SW480 (cell line): ENCODE measurements around the gene GXYLT2.
A peak's percentile ranks its signal among the peaks of the same experiment; 100 is the strongest.
"Not testable (repeated sequence)": the region's sequence is repeated elsewhere in the genome, so short reads cannot be mapped to it uniquely, and the experiment has no call there.

Experiments
- DNase-seq: peaks from one replicate; pipeline ENCODE4 v3.0.0-alpha.2; 2016; ENCODE audit warnings: low spot score

GXYLT2 gene

DNA sequence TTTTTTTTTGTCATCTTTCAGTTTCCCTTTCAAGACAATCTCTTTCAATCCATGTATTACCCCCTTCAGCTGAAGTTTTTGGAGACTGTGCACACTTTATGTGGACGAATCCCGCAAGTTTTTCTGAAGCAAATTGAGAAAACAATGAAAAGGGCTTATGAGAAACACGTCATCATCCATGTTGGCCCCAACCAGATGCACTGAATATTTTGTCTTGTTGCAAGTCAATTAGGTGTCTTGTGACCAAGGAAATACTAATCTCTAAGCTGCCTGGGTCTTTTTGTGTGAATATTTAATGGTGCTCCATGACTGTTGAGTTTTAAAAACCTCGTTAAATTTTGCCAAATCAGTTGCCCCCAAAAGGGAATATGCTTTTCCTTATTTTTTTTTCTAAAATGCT lies 87.1 kb downstream of the GXYLT2 start:
- no peak for DNase-seq

DNA sequence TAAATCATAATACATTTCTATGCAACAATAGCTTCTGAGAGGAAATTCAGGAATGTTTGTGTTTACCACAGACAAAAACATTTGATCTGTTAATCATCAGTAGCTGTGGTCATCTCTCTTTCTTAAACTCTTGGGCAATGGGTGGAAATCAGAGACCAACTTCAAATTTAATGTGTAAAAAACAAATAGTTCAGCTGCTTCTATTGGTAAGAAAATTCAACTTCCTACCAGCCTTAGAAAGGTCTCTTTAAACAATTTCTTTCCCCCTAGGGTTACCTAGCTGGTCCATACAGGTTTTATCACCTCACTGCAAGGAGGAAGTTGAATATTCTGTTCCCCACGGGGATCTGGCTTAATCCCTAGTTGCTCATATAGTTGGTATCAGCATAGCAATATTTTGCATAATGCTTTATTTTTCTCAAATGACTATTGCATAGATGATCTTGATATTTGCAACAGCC lies 88.5 kb downstream of the GXYLT2 start:
- no peak for DNase-seq

DNA sequence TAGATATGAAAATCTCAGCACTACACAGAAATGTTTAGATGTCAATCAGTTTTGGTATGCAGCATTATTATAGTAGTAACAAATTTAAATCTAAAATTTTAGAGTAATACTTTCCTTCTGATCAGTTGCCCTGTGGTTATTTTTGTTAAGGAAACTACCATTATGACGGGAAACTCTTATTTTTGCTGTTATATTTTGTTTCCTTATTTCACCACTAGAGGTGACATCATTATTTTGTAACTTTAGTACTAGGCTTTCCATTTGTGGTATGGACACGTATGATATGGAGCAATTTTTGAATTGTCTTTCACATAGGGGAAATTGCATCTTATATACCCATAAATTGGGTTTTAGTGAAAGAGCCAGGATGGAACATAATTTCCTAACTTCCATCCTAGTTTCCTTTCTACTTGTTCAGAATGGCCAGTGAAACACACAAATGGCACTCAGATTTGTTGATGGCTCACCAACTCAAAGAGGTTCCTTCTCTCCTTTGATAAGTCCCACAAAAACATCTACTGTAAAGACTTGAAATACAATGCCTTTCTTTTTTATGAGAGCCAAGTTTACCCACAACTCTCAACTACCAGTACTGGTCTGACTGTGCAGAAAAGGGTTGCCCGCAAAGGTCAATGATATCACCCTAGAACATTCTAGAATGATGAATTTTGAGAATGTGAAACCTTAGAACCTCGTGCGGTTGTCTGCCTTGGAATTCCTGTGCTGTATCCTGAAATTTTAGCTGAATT lies 89.4 kb downstream of the GXYLT2 start:
- no peak for DNase-seq

DNA sequence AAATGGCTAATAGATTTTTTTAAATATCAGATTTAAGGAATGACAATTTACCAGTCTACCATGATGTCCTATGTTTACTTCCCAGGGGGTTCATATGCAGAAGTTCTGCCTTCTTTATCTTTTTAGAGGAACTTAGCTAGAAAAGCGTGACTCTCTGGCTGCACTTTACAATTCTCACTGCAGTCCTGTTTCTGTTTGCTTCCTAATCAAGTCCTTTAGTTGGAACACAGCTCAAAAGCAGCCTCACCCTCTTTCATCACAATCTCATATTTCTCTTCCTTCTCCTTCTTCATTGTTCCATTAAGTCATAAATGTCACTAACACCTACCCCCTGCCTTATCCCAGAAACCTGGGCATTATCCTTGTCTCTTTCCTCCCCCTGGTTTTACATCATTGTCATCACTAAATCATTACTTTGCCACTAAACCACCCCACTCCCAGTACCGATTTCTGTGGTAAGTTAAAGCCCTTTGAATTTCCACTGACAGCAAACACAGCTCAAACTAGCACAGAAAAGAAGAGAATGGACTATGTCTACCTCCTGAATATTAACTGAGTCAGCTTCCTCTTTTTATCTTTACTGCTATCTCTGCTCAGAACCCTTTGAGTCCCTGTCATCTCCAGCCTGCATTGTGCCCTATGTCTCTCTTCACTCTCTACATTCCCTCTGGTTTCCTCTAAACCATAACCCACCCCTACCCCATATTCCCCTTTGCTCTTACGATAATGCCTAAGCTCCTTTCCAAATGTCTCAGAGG lies 94.9 kb downstream of the GXYLT2 start:
- no peak for DNase-seq

DNA sequence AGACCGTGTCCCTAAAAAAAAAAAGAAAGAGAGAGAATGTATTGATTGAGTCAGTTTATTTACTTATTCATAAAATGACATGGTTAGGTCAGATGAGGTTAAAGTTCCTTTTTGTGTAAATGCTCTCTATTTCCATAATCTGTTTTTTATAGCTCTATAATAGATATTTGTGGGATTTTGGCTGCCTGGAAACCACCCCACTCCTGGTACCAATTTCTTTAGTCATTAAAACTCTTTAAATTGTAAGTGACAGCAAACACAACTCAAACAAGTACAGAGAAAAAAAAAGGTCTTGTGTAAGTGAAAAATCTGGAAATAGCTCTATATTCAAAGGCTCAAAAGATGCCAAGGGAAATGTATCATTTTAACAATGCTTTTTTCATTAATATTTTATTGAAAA lies 97.7 kb downstream of the GXYLT2 start:
- DNase-seq: no peak

DNA sequence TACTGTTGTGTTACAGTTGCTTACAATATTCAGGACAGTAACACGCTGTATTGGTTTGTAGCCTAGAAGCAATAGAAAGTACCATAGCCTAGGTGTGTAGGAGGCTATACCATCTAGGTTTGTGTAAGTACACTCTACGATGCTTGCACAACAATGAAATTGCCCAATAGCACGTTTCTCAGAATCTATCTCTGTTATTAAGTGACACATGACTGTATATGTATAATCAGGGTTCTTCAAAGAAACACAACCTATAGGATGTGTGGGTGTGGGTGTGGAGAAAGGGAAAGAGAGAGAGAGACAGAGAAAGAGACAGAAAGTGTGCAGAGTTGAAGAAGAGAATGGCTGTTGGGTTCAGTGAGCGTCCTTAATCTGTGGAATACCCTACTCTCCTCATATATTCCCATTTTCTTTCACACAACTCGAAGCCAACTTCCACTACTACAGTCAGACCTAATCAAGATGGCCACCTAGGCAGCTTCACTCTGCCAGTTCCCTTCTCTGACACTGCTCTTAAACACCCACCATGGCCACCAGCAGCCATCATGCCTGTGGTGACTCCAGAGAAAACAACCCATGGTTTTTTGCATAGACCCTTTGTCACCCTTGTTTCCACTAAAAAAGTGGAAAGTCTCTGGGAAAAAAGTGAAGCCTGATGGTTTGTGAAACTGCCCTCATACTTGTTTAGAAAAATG lies 103.0 kb downstream of the GXYLT2 start:
- DNase-seq: no peak

DNA sequence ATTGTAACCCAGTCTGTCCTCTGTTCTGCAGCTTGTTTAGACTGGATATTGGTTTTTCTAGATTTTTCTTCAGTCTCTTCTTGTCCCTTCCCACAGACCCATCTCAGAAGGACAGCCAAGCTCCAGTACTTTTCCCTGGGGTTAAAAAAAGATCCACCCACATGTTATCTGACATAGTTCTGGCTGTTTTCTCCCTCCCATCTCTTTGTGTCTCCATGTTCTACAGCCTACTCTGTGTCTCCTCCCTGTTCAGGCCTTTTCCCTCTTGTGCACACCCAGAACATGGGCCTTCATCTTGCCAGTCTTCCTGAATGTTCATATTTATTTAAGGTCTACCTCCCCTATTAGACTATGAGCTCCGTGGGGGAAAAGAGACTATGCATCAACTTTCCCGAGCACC lies 103.7 kb downstream of the GXYLT2 start:
- no peak for DNase-seq

DNA sequence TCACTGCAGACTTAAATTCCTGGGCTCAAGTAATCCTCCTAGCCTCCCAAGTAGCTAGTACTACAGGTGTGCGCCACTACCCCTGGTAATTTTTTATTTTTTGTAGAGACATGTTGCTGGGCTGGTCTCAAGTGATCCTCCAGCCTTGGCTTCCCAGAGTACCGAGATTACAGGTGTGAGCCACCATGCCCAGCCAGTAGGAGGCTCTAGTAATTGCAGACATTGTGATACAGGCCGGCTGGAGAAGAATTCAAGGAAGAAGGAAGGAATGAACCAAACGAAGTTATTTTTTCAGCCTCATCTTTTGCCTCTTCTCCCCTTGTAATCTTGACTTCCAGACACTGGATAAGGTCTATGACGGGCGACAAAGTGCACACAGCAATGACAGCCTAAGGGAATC lies 105.5 kb downstream of the GXYLT2 start:
- no peak for DNase-seq

DNA sequence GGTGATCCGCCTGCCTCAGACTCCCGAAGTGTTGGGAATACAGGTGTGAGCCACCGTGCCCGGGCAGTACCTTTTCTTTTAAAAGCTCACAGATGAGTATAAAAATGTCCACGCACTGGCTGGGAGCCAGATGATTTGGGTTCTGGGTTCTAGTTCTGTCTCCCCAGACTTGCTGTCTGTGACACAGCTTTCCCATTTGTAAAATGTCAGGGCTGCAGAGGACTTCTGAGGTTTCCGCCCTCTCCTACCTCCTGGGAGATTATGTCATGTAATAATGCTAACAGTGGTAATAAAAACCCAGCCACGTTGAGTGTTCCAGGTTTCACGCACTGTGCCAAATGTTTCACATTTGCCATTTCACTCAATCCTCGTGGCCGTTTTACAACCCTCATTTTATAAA lies 107.5 kb downstream of the GXYLT2 start:
- DNase-seq: no peak

DNA sequence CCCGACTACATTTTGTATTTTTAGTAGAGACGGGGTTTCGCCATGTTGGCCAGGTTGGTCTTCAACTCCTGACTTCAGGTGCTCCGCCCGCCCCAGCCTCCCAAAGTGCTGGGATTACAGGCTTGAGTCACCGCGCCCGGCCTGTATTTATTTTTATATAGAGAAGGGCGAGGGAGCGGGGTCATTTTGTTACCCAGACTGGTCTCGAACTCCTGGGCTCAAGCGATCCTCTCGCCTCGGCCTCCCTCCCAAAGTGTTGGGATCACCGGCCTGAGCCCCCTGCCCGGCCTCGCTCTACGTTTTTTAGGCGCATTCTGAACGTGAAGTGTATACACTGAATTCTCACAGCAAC lies 108.3 kb downstream of the GXYLT2 start:
- no peak for DNase-seq

DNA sequence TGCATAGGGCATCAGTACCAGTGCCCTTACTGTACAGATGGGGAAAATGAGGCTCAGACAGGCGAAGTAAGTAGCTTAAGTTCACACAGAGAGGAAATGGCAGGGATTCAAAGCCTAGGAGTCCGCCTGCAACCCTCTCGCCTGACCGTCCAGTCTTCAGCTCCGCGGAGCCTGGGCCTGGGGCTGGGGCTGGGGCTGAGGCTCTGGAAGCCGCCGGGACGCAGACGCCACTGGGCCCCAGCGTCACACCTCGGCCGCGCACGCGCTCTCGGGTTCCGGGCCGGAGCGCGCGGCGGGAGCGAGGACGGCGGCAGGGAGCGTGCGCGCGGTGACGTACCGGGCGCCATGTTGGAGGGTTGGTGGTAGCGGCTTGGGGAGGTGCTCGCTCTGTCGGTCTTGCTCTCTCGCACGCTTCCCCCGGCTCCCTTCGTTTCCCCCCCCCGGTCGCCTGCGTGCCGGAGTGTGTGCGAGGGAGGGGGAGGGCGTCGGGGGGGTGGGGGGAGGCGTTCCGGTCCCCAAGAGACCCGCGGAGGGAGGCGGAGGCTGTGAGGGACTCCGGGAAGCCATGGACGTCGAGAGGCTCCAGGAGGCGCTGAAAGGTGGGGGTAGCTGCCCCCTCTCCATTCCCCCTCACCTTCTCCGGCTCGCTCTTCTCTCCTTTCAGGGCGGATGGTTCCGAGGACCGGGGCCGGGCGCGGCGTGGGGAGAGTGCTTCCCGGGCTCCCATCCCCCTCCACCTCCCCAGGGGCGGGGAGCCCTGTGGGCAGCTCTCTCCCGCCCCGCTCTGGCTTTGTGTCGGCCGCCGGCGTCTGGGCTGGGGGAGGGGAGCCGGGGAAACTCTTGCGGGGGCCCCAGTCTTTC lies 108.9 kb downstream of the GXYLT2 start, which contains the start of gene PPP4R2:
Gene PPP4R2, plus strand, starts transcription at position 339 of the 861 bp plus-strand sequence. Its CDS starts 227 bp downstream, at position 566.
- DNase-seq: peak; percentile 88

DNA sequence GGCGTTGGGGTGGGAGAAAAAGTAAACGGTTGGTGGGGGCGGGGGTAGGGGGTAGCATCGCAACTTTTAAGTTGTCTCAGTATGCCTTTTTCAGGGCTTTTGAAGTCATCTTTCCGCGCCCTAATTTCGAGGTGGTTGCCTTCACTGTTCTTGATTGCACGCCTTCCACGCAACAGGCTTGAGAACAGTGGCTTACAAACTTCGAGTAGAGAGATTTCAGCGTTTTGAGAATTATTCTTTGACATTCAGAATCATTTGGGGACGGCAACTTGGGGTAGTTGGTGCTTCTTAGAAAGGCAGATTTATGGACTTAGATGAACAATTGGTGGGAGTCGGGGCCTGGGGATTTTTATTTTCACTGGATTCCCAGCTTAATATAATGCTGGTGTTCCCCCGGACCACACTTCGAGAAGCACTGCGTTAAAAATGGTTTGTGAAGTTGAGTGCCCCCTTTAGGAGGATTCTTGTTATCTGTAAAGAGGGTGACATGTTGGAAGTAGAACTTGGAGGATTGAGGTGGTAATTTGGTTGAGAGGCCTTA lies 109.6 kb downstream of the GXYLT2 start:
- DNase-seq: peak; percentile 74

DNA sequence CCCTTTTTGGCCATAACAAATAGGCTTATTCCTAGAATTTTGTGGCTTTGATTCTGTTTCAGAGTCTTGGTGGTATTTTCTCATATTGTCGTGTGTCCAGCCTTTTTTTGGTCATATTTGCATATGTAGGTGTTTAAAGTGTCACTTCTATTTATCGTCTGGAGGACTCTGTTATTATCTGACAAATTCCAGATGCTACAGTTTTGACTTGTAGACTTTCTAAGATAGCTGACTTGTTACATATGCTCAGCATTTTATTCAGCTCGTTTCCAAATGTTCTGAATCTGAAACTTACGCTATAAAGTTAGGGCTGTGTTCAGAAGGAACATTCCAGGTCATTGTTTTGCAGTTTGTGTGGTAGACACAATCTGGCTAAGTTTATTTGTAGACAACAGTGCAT lies 110.6 kb downstream of the GXYLT2 start:
- no peak for DNase-seq

DNA sequence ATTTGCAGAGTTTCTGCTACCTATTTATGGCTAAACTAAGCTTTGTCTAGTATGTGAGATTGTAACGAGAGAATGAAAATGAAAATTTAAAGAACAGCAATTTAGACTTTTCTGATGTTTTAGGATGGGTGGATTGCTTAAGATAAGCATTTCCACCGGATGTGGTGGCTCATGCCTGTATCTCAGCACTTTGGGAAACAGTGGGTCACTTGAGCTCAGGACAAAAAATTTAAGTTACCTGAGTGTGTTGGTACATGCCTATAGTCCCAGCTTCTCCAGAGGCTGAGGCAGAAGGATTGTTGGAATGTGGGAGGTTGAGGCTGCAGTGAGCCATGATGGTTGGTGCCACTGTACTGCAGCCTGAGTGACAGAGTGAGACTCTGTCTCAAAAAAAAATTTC lies 112.1 kb downstream of the GXYLT2 start:
- no peak for DNase-seq

DNA sequence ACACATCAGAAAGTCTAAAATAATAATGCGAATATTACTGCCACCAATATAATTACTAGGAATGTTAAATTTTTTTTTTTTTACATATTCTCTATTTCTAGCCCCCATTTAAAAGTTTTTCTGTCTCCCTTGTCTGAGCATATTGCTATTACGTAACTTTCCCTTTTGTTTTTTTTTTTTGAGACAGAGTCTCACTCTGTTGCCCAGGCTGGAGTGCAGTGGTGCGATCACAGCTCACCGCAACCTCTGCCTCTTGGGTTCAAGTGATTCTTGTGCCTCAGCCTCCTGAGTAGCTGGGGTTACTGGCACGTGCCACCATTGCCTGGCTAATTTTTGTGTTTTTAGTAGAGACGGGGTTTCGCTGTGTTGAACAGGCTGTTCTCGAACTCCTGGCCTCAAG lies 115.2 kb downstream of the GXYLT2 start:
- not testable (repeated sequence) for DNase-seq

DNA sequence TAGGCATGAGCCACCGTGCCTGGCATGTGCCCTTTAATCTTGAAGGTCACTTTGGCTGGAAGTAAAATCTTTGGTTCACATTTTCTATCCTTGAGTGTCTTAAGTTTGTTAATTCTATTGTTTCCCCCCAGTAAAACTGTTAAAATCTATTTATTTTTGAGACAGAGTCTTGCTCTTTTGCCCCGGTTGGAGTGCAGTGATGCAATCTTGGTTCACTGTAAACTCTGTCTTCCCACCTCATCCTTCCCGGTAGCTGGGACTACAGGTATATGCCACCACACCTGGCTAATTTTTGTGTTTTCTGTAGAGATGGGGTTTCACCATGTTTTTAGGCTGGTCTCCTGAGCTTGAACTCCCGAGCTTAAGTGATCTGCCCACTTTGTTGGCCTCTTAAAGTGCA lies 116.5 kb downstream of the GXYLT2 start:
- DNase-seq: no peak

DNA sequence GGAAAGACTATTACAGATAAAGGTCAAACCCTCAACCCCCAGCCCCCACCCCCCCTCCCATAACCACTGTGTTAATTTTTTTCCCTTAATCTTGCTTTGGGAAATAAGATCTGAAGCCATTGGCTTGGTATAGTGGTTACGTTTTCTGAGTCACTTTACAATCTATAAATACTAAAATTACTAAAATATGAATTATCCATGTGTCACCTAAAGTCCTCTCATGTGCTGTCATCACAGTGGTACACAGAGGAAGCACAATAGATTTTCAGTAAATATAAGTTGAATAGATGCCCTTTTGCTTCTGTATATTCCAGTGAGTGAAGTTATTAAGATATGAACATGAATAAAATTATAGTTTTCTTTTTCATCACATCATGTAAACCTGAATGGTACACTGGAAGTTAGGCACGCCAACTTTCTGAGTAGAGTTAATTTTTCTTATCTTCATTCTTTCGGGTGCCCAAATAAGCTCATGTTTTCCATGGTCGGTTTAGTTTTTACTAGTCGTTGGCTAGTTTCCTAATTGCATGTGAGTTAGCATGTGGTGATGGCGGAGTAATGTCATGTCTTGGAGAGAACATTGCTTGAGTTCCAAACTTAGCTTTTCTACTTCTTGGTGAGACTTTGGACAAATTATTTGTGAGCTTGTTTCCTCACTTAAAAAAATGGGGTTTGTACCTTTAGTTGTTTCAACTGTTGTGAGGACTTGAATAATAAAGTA lies 120.3 kb downstream of the GXYLT2 start:
- no peak for DNase-seq

DNA sequence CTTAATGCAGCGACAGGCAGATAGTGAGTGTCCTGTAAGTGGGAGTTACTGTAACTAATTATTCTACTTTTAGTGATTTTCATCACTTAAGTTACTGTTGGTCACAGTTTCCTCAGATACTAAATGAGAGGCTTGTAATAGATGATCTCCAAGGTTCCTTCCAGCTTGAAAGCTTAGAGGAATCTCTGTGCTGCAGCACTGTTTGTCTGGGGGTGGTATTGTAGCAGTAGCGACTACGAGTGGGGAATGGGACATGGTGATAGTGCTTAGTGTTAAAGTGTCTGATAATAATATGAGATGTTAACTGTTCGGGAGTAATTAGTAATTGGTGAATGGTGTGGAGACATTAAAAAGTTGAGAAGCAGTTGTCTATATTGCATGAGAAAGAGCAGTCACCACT lies 121.2 kb downstream of the GXYLT2 start:
- no peak for DNase-seq

DNA sequence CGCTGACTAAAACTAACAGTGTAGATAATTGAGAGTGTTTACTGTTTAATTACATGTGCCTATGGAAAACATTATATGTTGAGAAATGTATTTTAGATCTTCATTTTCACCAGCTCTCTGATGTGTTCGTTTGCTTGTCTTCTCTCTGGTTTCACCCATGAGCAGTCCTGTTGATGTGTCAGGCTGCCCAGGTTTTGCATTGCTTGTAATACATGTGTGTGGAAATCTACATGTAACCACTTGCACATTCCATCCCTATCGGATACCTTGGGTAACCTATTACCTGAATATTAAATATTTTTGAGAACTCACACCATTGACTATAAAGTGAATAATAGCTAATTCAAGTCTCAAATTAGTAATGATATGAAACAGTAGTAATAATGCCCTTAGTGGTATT lies 121.9 kb downstream of the GXYLT2 start:
- DNase-seq: no peak

DNA sequence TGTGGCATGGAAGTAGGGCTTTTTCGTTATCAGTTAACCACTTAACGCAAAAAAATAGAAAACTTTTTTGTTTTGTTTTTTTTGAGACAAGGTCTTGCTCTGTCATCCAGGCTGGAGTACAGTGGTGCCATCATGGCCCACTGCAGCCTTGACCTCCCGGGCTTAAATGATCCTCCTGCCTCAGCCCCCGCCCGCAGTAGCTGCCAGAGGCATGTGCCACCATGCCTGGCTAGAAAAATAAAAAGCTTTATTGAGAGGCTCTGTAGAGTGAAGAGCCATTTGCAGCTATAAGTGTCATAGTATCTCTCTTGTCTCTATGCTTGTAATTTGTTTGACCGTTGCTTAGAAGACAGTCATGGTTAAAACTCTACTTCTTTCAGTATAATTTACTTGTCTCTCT lies 122.3 kb downstream of the GXYLT2 start:
- DNase-seq: no peak

DNA sequence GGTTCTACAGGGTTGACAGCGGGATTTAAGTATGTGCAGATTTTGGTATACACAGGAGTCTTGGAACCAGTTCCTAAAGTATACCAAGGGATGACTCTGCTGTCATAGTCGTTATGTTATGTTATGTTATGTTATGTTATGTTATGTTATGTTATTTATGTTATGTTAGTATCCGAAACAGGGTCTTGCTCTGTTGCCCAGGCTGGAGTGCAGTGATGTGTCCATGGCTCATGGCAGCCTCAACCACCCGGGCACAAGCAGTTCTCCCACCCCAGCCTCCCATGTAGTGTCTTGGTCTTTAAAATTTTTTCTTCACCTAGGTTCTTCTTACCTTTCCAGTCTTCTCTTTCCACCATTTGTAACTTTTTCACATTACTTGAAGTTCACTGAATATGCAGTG lies 130.5 kb downstream of the GXYLT2 start:
- DNase-seq: no peak
